ENCODE data around the gene COMMD9.

DNA sequence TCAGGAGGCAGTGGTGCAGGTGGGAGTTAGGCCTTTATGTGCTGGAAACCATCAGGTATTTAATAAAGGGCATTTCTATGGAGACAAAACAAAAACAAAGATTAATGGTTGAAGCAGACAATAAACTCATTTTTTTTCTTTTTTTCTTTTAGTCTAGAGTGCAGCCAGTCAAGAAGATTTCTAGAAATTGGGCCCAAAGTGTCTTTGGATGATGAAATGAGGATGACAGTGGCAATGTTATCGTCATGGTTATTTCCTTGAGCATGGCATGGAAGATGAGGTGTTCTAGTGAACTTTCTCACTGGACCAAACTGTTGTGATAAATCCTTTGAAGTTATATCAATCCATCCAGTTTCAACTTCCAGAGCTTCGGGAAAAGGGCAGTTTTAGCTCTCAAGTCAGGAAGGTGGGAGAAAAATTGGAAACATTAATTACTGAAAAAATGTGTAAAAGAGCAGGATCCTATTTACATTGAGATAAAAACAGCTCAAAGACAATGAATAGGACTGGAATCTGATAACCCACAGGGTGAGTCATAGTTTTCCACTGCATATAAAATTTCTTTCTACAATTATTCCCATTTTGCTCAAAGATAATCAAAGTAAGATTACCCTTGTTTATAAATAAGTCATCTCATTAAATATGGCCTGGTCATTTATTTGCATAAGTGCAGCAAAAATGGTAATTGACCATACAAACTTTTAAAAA, 39.9 kb upstream of the COMMD9 start:
- TF ChIP-seq, protein P1, sequence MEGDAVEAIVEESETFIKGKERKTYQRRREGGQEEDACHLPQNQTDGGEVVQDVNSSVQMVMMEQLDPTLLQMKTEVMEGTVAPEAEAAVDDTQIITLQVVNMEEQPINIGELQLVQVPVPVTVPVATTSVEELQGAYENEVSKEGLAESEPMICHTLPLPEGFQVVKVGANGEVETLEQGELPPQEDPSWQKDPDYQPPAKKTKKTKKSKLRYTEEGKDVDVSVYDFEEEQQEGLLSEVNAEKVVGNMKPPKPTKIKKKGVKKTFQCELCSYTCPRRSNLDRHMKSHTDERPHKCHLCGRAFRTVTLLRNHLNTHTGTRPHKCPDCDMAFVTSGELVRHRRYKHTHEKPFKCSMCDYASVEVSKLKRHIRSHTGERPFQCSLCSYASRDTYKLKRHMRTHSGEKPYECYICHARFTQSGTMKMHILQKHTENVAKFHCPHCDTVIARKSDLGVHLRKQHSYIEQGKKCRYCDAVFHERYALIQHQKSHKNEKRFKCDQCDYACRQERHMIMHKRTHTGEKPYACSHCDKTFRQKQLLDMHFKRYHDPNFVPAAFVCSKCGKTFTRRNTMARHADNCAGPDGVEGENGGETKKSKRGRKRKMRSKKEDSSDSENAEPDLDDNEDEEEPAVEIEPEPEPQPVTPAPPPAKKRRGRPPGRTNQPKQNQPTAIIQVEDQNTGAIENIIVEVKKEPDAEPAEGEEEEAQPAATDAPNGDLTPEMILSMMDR (conservative IDR thresholded peaks at IDR 0.05; ENCODE audit: low read depth, low read length): no peak
- TF ChIP-seq RCOR1 (IDR thresholded peaks at IDR 0.05; ENCODE audit: insufficient replicate concordance, low read length): no peak
- no peak for TF ChIP-seq RAD21 (IDR thresholded peaks at IDR 0.05; ENCODE audit: low read length)
- no peak for TF ChIP-seq POLR2A (IDR thresholded peaks at IDR 0.05; ENCODE audit: low read depth, low read length)
- no peak for TF ChIP-seq SMC3 (IDR thresholded peaks at IDR 0.05; ENCODE audit: low read depth, low read length)
- no peak for TF ChIP-seq NFE2L2 (IDR thresholded peaks at IDR 0.05; ENCODE audit: low read depth, low read length)
- no peak for TF ChIP-seq CEBPB (IDR thresholded peaks at IDR 0.05; ENCODE audit: low read depth, low read length)
- TF ChIP-seq, protein P2, sequence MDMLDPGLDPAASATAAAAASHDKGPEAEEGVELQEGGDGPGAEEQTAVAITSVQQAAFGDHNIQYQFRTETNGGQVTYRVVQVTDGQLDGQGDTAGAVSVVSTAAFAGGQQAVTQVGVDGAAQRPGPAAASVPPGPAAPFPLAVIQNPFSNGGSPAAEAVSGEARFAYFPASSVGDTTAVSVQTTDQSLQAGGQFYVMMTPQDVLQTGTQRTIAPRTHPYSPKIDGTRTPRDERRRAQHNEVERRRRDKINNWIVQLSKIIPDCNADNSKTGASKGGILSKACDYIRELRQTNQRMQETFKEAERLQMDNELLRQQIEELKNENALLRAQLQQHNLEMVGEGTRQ (IDR thresholded peaks at IDR 0.05; ENCODE audit: low read depth, low read length): no peak
- TF ChIP-seq, protein P3, sequence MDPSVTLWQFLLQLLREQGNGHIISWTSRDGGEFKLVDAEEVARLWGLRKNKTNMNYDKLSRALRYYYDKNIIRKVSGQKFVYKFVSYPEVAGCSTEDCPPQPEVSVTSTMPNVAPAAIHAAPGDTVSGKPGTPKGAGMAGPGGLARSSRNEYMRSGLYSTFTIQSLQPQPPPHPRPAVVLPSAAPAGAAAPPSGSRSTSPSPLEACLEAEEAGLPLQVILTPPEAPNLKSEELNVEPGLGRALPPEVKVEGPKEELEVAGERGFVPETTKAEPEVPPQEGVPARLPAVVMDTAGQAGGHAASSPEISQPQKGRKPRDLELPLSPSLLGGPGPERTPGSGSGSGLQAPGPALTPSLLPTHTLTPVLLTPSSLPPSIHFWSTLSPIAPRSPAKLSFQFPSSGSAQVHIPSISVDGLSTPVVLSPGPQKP (IDR thresholded peaks at IDR 0.05; ENCODE audit: borderline replicate concordance, low read depth, low read length): no peak
- no peak for TF ChIP-seq BHLHE40 (IDR thresholded peaks at IDR 0.05; ENCODE audit: low read depth, low read length)
- TF ChIP-seq MXI1 (IDR thresholded peaks at IDR 0.05; ENCODE audit: borderline replicate concordance, low read depth, low read length): no peak
- TF ChIP-seq RFX5 (IDR thresholded peaks at IDR 0.05; ENCODE audit: low read depth, low read length): no peak
- TF ChIP-seq FOS (IDR thresholded peaks at IDR 0.05; ENCODE audit: low read depth, low read length): peak; percentile 42; the same call in 1 of the 2 replicates
- no peak for TF ChIP-seq CHD1 (IDR thresholded peaks at IDR 0.05; ENCODE audit: low read depth, low read length)
